K562 (cell line): ENCODE results near the gene CD207. TPM values are rescaled to one million over a fixed set of nuclear protein-coding genes. Genes with fewer than 3 reads are reported as not detected.
"Not testable (repeated sequence)": the region's sequence is repeated elsewhere in the genome, so short reads cannot be mapped to it uniquely, and the experiment has no call there.

Experiments used
- ATAC-seq: fragments of 200-7000 bp; cut with Tn5 transposase; 3 replicates; pipeline ENCODE4 v1.9.1; 2020; ENCODE audit warnings: moderate library complexity
- BruUV-seq: library from RNA; stranded (reverse); fragments of 400-500 nt; replicated peaks from 2 replicates; lab custom pipeline; 2021; lab: Mats Ljungman, UMichigan
- CTCF ChIA-PET: fragments of 300-600 bp; formaldehyde crosslinking; extraction: SDS; loops from one replicate; lab custom pipeline; 2021; ENCODE audit warnings: low intra/inter-chr PET ratio; lab: Yijun Ruan, JAX
- POLR2A ChIA-PET: fragments of 300-600, 350-650 bp; sonication (Branson Sonifier 250); formaldehyde crosslinking; extraction: SDS; loops from one replicate; lab custom pipeline; 2021; ENCODE audit warnings: antibody characterized with exemption, inconsistent platforms; lab: Yijun Ruan, JAX
- DNase-seq, 4 experiments: peaks; one replicate each; pipeline versions ENCODE4 v3.0.0 to v3.0.0-alpha.2; 2011 to 2018; ENCODE audit warnings: low spot score in 3 of 4, mixed read lengths in 3 of 4; ENCODE audit errors: extremely low read depth in 1 of 4
- FAIRE-seq: peaks from 2 replicates; lab custom pipeline; 2011; peaks lifted over from hg19 to GRCh38; lab: Jason Lieb, UNC
- H2AFZ ChIP-seq: 2 replicates; pipeline ENCODE4 v1.6.0; 2011; ENCODE audit warnings: low read depth, low read length, control low read depth, inconsistent platforms
- H3K27ac ChIP-seq: fragments of 200-600 bp; 3 replicates; pipeline ENCODE4 v1.8.0; 2011; ENCODE audit warnings: low read depth, mild to moderate bottlenecking, control low read depth, inconsistent platforms, low read length, moderate library complexity, mixed read lengths; ENCODE audit errors: extremely low read depth
- H3K27me3 ChIP-seq, 2 experiments: fragments of 300-600 bp in 1 of 2; 2 replicates in 1 of 2; 3 replicates in 1 of 2; pipeline versions ENCODE4 v1.6.0 to v1.8.0; 2011; ENCODE audit warnings: inconsistent platforms in 2 of 2, low read length in 2 of 2, mild to moderate bottlenecking in 1 of 2, mixed read lengths in 1 of 2, moderate library complexity in 1 of 2; ENCODE audit not compliant: control insufficient read depth in 2 of 2, insufficient read depth in 2 of 2
- H3K36me3 ChIP-seq: fragments of 300-600 bp; 3 replicates; pipeline ENCODE4 v1.8.0; 2011; ENCODE audit warnings: mild to moderate bottlenecking, low read length, inconsistent platforms; ENCODE audit not compliant: control insufficient read depth, insufficient read depth
- H3K4me1 ChIP-seq, 2 experiments: fragments of 200-600 bp in 1 of 2; replicated peaks in 1 of 2; 2 replicates in 1 of 2; 3 replicates in 1 of 2; pipeline versions ENCODE4 v1.5.1 to v1.8.0; 2011; ENCODE audit warnings: inconsistent platforms in 2 of 2, low read length in 2 of 2, mild to moderate bottlenecking in 1 of 2, mixed read lengths in 1 of 2, moderate library complexity in 1 of 2; ENCODE audit not compliant: control insufficient read depth in 2 of 2, insufficient read depth in 2 of 2
- H3K4me2 ChIP-seq: 2 replicates; pipeline ENCODE4 v1.6.1; 2011; ENCODE audit warnings: low read length, control low read depth, inconsistent platforms, mixed read lengths; ENCODE audit not compliant: insufficient read depth
- H3K4me3 ChIP-seq: fragments of 200-600 bp; sonication (generic), shearing (Covaris generic); 2 replicates; pipeline ENCODE4 v1.5.1; 2016; ENCODE audit warnings: control low read depth, inconsistent platforms
- H3K79me2 ChIP-seq: fragments of 200-600 bp; 3 replicates; pipeline ENCODE4 v1.8.0; 2011; ENCODE audit warnings: low read length, inconsistent platforms; ENCODE audit not compliant: control insufficient read depth, insufficient read depth
- H3K9ac ChIP-seq, 2 experiments: 2 replicates each; pipeline versions ENCODE4 v1.6.0 to v1.6.1; 2011; ENCODE audit warnings: low read depth in 2 of 2, low read length in 2 of 2, control low read depth in 1 of 2, inconsistent platforms in 1 of 2, mild to moderate bottlenecking in 1 of 2, mixed read lengths in 1 of 2; ENCODE audit not compliant: insufficient read depth in 1 of 2
- H3K9me1 ChIP-seq: one replicate; pipeline ENCODE4 v1.6.0; 2011; ENCODE audit warnings: inconsistent platforms, mild to moderate bottlenecking, low read length, moderate library complexity; ENCODE audit not compliant: control insufficient read depth, insufficient read depth
- H3K9me3 ChIP-seq: replicated peaks from 2 replicates; pipeline ENCODE4 v1.5.1; 2011; ENCODE audit warnings: low read depth, low read length, inconsistent platforms; ENCODE audit not compliant: control insufficient read depth, insufficient read depth
- H4K20me1 ChIP-seq: replicated peaks from 2 replicates; pipeline ENCODE4 v1.6.1; 2011; ENCODE audit warnings: low read length, inconsistent platforms, mixed read lengths; ENCODE audit not compliant: control insufficient read depth, insufficient read depth
- NFYB ChIP-seq: IDR thresholded peaks from 2 replicates; pipeline ENCODE4 v1.6.1; 2011; ENCODE audit warnings: mild to moderate bottlenecking, moderate library complexity; ENCODE audit not compliant: insufficient read length; ENCODE audit errors: extremely low read depth
- ZNF311 ChIP-seq: fragments of 250-450 bp; sonication (Bioruptor Pico); IDR thresholded peaks from 2 replicates; pipeline ENCODE4 v1.4.0; 2020; ENCODE audit warnings: mild to moderate bottlenecking, moderate library complexity
- ZNF707 ChIP-seq: fragments of 250-450 bp; sonication (Bioruptor Pico); conservative IDR thresholded peaks from 2 replicates; pipeline ENCODE4 v1.8.0; 2022; ENCODE audit warnings: inconsistent platforms, mild to moderate bottlenecking, moderate library complexity
- WGBS: fragments of 100-300 bp; shearing (Covaris generic); methylation state at CpG from one replicate; pipeline ENCODE4 v1.1.6; 2016; ENCODE audit warnings: low coverage, mixed read lengths; ENCODE audit not compliant: insufficient coverage; ENCODE audit errors: missing lambda C conversion rate; 5-methylcytosine and 5-hydroxymethylcytosine counted together
- in situ Hi-C: fragments of 300-500 bp; cut with MboI; formaldehyde crosslinking; loops from 4 replicates; pipeline ENCODE4 v1.15.0; 2018; ENCODE audit warnings: inconsistent platforms, mixed read lengths
- intact Hi-C: fragments of 100-400 bp; cut with micrococcal nuclease; formaldehyde crosslinking; loops from 2 replicates; pipeline ENCODE4 v1.14.2; 2022
- polyA plus RNA-seq, 8 experiments: library from polyadenylated mRNA; depleted of rRNA in 4 of 8; stranded (reverse) in 5 of 8; unstranded in 3 of 8; fragments of >200 nt; fragmentation: Nextera tagmentation in 2 of 8; fragmentation: Illumina TruSeq in 1 of 8; extraction: Ambion mirVana in 2 of 8; extraction: Trizol in 1 of 8; gene quantifications; 2 replicates each; pipeline versions ENCODE4 v1.2.1 to v1.2.3, GENCODE V29; 2011 to 2014; ENCODE audit warnings: inconsistent platforms in 1 of 8, missing spikeins in 1 of 8
- total RNA-seq, 7 experiments: library from RNA; depleted of rRNA in 6 of 7; stranded (reverse); fragments of >200 nt in 6 of 7; fragmentation: Illumina TruSeq in 2 of 7; extraction: Trizol in 2 of 7; gene quantifications; 2 replicates each; pipeline versions ENCODE4 v1.2.1 to v1.2.3, GENCODE V29; 2011 to 2021; ENCODE audit warnings: low replicate concordance in 1 of 7

CD207 gene
- total and polyA plus RNA-seq, 9 of the 15 experiments (the other 6 are each of a cell fraction or from before 2014, with no cell fraction given): not detected

GRCh38 chr2:70799706-70800105 lies 35.9 kb downstream of the CD207 start:
- in situ Hi-C loops: loop anchor here (25.0 kb wide), 1 partner anchor 487 kb away; the partner anchor contains the start of gene FAM136A
- no peaks in the 10 kb centered on the region for H3K9me3 ChIP-seq
- no peak overlapping the region for H3K4me3 ChIP-seq
- H3K27ac ChIP-seq: no peak overlapping the region
- ATAC-seq (no peak), DNase-seq (no peak), FAIRE-seq (no peak)
- 4% methylated on average over 2 of the region's 2 CpGs for WGBS
- no peak overlapping the region for H3K9ac ChIP-seq
- TF ChIP-seq ZNF311 (no peak), NFYB (no peak), ZNF707 (CRISPR knock-in tag) (peak; percentile 90)
- intact Hi-C loops: no loop called here
- H3K4me1 ChIP-seq: peaks cover 2 to 6% of the 10 kb centered on the region in 2 experiments; a peak in 2 of 5 replicates
- no peak overlapping the region for H2AFZ ChIP-seq
- ChIA-PET CTCF (no interaction called here), POLR2A (no interaction called here)
- H3K79me2 ChIP-seq: no peaks in the 10 kb centered on the region
- H3K4me2 ChIP-seq: no peak overlapping the region
- no peaks in the 10 kb centered on the region for H4K20me1 ChIP-seq
- no peaks in the 10 kb centered on the region for H3K36me3 ChIP-seq
- H3K27me3 ChIP-seq: peaks cover 13 to 19% of the 10 kb centered on the region in 2 experiments; a peak in 4 of 5 replicates
- H3K9me1 ChIP-seq: no peaks in the 10 kb centered on the region
- BruUV-seq: no TSS peak

- H3K9me1 ChIP-seq, H3K9ac ChIP-seq, H2AFZ ChIP-seq, CTCF ChIA-PET, H3K9me3 ChIP-seq, FAIRE-seq, ATAC-seq, H3K4me2 ChIP-seq, H3K79me2 ChIP-seq, H3K36me3 ChIP-seq, H3K27ac ChIP-seq, H4K20me1 ChIP-seq, H3K4me1 ChIP-seq, intact Hi-C loops, H3K4me3 ChIP-seq, DNase-seq, BruUV-seq: not testable (repeated sequence)
- in situ Hi-C loops: loop anchor here (25.0 kb wide), 1 partner anchor 486 kb away; the partner anchor contains the start of gene FAM136A
- POLR2A ChIA-PET: interaction anchor here (0.8 kb wide), 1 partner anchor 32 kb away, joined by 4 read pairs; no protein-coding TSS in a partner anchor
- 6% methylated on average over 3 of the region's 3 CpGs for WGBS
- peaks cover 16 to 25% of the 10 kb centered on the region in 2 experiments; a peak in 4 of 5 replicates for H3K27me3 ChIP-seq
Measured at GRCh38 chr2:70797996-70798395, 37.6 kb downstream of the CD207 start.
